K562 (cell line): ENCODE measurements around the gene YPEL4. TPM values are rescaled to one million over a fixed set of nuclear protein-coding genes. Genes with fewer than 3 reads are reported as not detected.
A peak's percentile ranks its signal among the peaks of the same experiment; 100 is the strongest.

Source experiments
- ATAC-seq: fragments of 200-7000 bp; cut with Tn5 transposase; 3 replicates; pipeline ENCODE4 v1.9.1; 2020; ENCODE audit warnings: moderate library complexity
- BruUV-seq: library from RNA; stranded (reverse); fragments of 400-500 nt; replicated peaks from 2 replicates; lab custom pipeline; 2021; lab: Mats Ljungman, UMichigan
- CTCF ChIA-PET: fragments of 300-600 bp; formaldehyde crosslinking; extraction: SDS; loops from one replicate; lab custom pipeline; 2021; ENCODE audit warnings: low intra/inter-chr PET ratio; lab: Yijun Ruan, JAX
- POLR2A ChIA-PET: fragments of 300-600, 350-650 bp; sonication (Branson Sonifier 250); formaldehyde crosslinking; extraction: SDS; loops from one replicate; lab custom pipeline; 2021; ENCODE audit warnings: antibody characterized with exemption, inconsistent platforms; lab: Yijun Ruan, JAX
- DNase-seq, 4 experiments: peaks; one replicate each; pipeline versions ENCODE4 v3.0.0 to v3.0.0-alpha.2; 2011 to 2018; ENCODE audit warnings: low spot score in 3 of 4, mixed read lengths in 3 of 4; ENCODE audit errors: extremely low read depth in 1 of 4
- FAIRE-seq: peaks from 2 replicates; lab custom pipeline; 2011; peaks lifted over from hg19 to GRCh38; lab: Jason Lieb, UNC
- H2AFZ ChIP-seq: 2 replicates; pipeline ENCODE4 v1.6.0; 2011; ENCODE audit warnings: low read depth, low read length, control low read depth, inconsistent platforms
- H3K27ac ChIP-seq: fragments of 200-600 bp; 3 replicates; pipeline ENCODE4 v1.8.0; 2011; ENCODE audit warnings: low read depth, mild to moderate bottlenecking, control low read depth, inconsistent platforms, low read length, moderate library complexity, mixed read lengths; ENCODE audit errors: extremely low read depth
- H3K27me3 ChIP-seq, 2 experiments: fragments of 300-600 bp in 1 of 2; 2 replicates in 1 of 2; 3 replicates in 1 of 2; pipeline versions ENCODE4 v1.6.0 to v1.8.0; 2011; ENCODE audit warnings: inconsistent platforms in 2 of 2, low read length in 2 of 2, mild to moderate bottlenecking in 1 of 2, mixed read lengths in 1 of 2, moderate library complexity in 1 of 2; ENCODE audit not compliant: control insufficient read depth in 2 of 2, insufficient read depth in 2 of 2
- H3K36me3 ChIP-seq: fragments of 300-600 bp; 3 replicates; pipeline ENCODE4 v1.8.0; 2011; ENCODE audit warnings: mild to moderate bottlenecking, low read length, inconsistent platforms; ENCODE audit not compliant: control insufficient read depth, insufficient read depth
- H3K4me1 ChIP-seq, 2 experiments: fragments of 200-600 bp in 1 of 2; replicated peaks in 1 of 2; 2 replicates in 1 of 2; 3 replicates in 1 of 2; pipeline versions ENCODE4 v1.5.1 to v1.8.0; 2011; ENCODE audit warnings: inconsistent platforms in 2 of 2, low read length in 2 of 2, mild to moderate bottlenecking in 1 of 2, mixed read lengths in 1 of 2, moderate library complexity in 1 of 2; ENCODE audit not compliant: control insufficient read depth in 2 of 2, insufficient read depth in 2 of 2
- H3K4me2 ChIP-seq: 2 replicates; pipeline ENCODE4 v1.6.1; 2011; ENCODE audit warnings: low read length, control low read depth, inconsistent platforms, mixed read lengths; ENCODE audit not compliant: insufficient read depth
- H3K4me3 ChIP-seq: fragments of 200-600 bp; sonication (generic), shearing (Covaris generic); 2 replicates; pipeline ENCODE4 v1.5.1; 2016; ENCODE audit warnings: control low read depth, inconsistent platforms
- H3K79me2 ChIP-seq: fragments of 200-600 bp; 3 replicates; pipeline ENCODE4 v1.8.0; 2011; ENCODE audit warnings: low read length, inconsistent platforms; ENCODE audit not compliant: control insufficient read depth, insufficient read depth
- H3K9ac ChIP-seq, 2 experiments: 2 replicates each; pipeline versions ENCODE4 v1.6.0 to v1.6.1; 2011; ENCODE audit warnings: low read depth in 2 of 2, low read length in 2 of 2, control low read depth in 1 of 2, inconsistent platforms in 1 of 2, mild to moderate bottlenecking in 1 of 2, mixed read lengths in 1 of 2; ENCODE audit not compliant: insufficient read depth in 1 of 2
- H3K9me1 ChIP-seq: one replicate; pipeline ENCODE4 v1.6.0; 2011; ENCODE audit warnings: inconsistent platforms, mild to moderate bottlenecking, low read length, moderate library complexity; ENCODE audit not compliant: control insufficient read depth, insufficient read depth
- H3K9me3 ChIP-seq: replicated peaks from 2 replicates; pipeline ENCODE4 v1.5.1; 2011; ENCODE audit warnings: low read depth, low read length, inconsistent platforms; ENCODE audit not compliant: control insufficient read depth, insufficient read depth
- H4K20me1 ChIP-seq: replicated peaks from 2 replicates; pipeline ENCODE4 v1.6.1; 2011; ENCODE audit warnings: low read length, inconsistent platforms, mixed read lengths; ENCODE audit not compliant: control insufficient read depth, insufficient read depth
- CCNT2 ChIP-seq: IDR thresholded peaks from 2 replicates; pipeline ENCODE4 v1.6.1; 2011; ENCODE audit warnings: borderline replicate concordance, low read depth, mild to moderate bottlenecking, moderate library complexity, mixed read lengths, low read length; ENCODE audit not compliant: insufficient read length; ENCODE audit errors: extremely low read depth
- GTF2B ChIP-seq: IDR thresholded peaks from 2 replicates; pipeline ENCODE4 v1.6.1; 2011; ENCODE audit not compliant: insufficient read length; ENCODE audit errors: extremely low read depth
- HDGF ChIP-seq: fragments of 450-650 bp; IDR thresholded peaks from 2 replicates; pipeline ENCODE4 v1.6.1; 2016
- MCM7 ChIP-seq, 2 experiments: fragments of 450-650 bp; IDR thresholded peaks; 2 replicates each; pipeline ENCODE4 v1.6.1; 2016 to 2018
- SPI1 ChIP-seq: IDR thresholded peaks from 2 replicates; pipeline ENCODE4 v1.6.1; 2011; ENCODE audit warnings: low read depth, low read length, control low read depth, borderline replicate concordance
- ZNF785 ChIP-seq: fragments of 250-450 bp; sonication (Bioruptor Pico); IDR thresholded peaks from 2 replicates; pipeline ENCODE4 v1.4.0; 2020; ENCODE audit warnings: mild to moderate bottlenecking
- WGBS: fragments of 100-300 bp; shearing (Covaris generic); methylation state at CpG from one replicate; pipeline ENCODE4 v1.1.6; 2016; ENCODE audit warnings: low coverage, mixed read lengths; ENCODE audit not compliant: insufficient coverage; ENCODE audit errors: missing lambda C conversion rate; 5-methylcytosine and 5-hydroxymethylcytosine counted together
- in situ Hi-C: fragments of 300-500 bp; cut with MboI; formaldehyde crosslinking; loops from 4 replicates; pipeline ENCODE4 v1.15.0; 2018; ENCODE audit warnings: inconsistent platforms, mixed read lengths
- intact Hi-C: fragments of 100-400 bp; cut with micrococcal nuclease; formaldehyde crosslinking; loops from 2 replicates; pipeline ENCODE4 v1.14.2; 2022
- polyA plus RNA-seq, 8 experiments: library from polyadenylated mRNA; depleted of rRNA in 4 of 8; stranded (reverse) in 5 of 8; unstranded in 3 of 8; fragments of >200 nt; fragmentation: Nextera tagmentation in 2 of 8; fragmentation: Illumina TruSeq in 1 of 8; extraction: Ambion mirVana in 2 of 8; extraction: Trizol in 1 of 8; gene quantifications; 2 replicates each; pipeline versions ENCODE4 v1.2.1 to v1.2.3, GENCODE V29; 2011 to 2014; ENCODE audit warnings: inconsistent platforms in 1 of 8, missing spikeins in 1 of 8
- total RNA-seq, 7 experiments: library from RNA; depleted of rRNA in 6 of 7; stranded (reverse); fragments of >200 nt in 6 of 7; fragmentation: Illumina TruSeq in 2 of 7; extraction: Trizol in 2 of 7; gene quantifications; 2 replicates each; pipeline versions ENCODE4 v1.2.1 to v1.2.3, GENCODE V29; 2011 to 2021; ENCODE audit warnings: low replicate concordance in 1 of 7
- TF ChIP-seq, protein P1 (sequence below): fragments of 450-650 bp; formaldehyde crosslinking; IDR thresholded peaks from 2 replicates; pipeline ENCODE4 v1.4.0; 2020; ENCODE audit warnings: mild to moderate bottlenecking, moderate library complexity
- TF ChIP-seq, protein P2 (sequence below): sonication (generic); formaldehyde crosslinking; IDR thresholded peaks from 2 replicates; pipeline ENCODE4 v1.8.1; 2023; ENCODE audit warnings: missing genetic modification reagents, mild to moderate bottlenecking, borderline replicate concordance
- TF ChIP-seq, protein P3 (sequence below), 2 experiments: fragments of 450-650 bp in 1 of 2; IDR thresholded peaks; 2 replicates each; pipeline ENCODE4 v1.6.1; 2011 to 2017; ENCODE audit warnings: low read depth in 2 of 2, antibody characterized with exemption in 1 of 2, borderline replicate concordance in 1 of 2, low read length in 1 of 2, mild to moderate bottlenecking in 1 of 2, mixed read lengths in 1 of 2; ENCODE audit not compliant: control insufficient read depth in 1 of 2

The YPEL4 gene
- total and polyA plus RNA-seq, 9 of the 15 experiments (the other 6 are each of a cell fraction or from before 2014, with no cell fraction given), result 0.07 to 1.4 (median 0.40) TPM; not detected in 2

DNA sequence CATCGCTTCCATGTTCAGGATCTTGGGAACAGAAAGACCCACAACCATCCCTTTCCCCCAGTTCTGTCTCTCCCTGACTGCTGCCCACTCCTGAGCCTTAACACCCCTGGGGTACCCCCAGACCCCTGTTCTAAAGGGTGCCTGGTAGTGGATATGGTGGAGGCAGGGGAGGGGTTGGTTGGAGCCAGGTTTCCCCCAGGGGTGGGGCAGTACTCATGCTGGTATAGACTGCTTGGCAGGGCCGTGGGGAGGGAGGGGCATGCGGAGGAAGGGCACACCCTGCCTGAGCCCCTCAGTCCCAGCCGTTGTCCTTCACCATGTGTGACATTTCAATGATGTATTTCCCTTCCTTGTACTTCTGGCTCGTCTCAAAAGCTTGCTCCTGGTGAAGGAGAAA is 4.0 kb downstream of the YPEL4 start:
- Histone ChIP-seq H3K4me2 (no peak overlapping the region), H3K36me3 (no peaks in the 10 kb centered on the region), H3K79me2 (no peaks in the 10 kb centered on the region), H3K9ac (no peak overlapping the region), H3K9me1 (no peaks in the 10 kb centered on the region), H3K4me3 (no peak overlapping the region), H3K4me1 (peaks cover 32 to 39% of the 10 kb centered on the region in 2 experiments), H3K27me3 (peaks cover 0 to 15% of the 10 kb centered on the region in 2 experiments; a peak in 2 of 5 replicates), H3K9me3 (no peaks in the 10 kb centered on the region), H4K20me1 (no peaks in the 10 kb centered on the region; the same call in 1 of the 2 replicates), H2AFZ (no peak overlapping the region), H3K27ac (no peak overlapping the region)
- POLR2A ChIA-PET, result interaction anchor here (0.6 kb wide), 1 partner anchor 10 kb away, joined by 3 read pairs; no protein-coding TSS in a partner anchor
- WGBS, result 21% methylated on average over 5 of the region's 5 CpGs
- CTCF ChIA-PET, result interaction anchor here (1.4 to 1.5 kb wide), 2 partner anchors 78 to 154 kb away, joined by 5 to 8 read pairs; partner anchors contain the start of gene UBE2L6
- no peak for ATAC-seq
- DNase-seq, result no peak
- BruUV-seq, result no TSS peak
- FAIRE-seq, result no peak
- intact Hi-C loops (loop anchor here (2.0 kb wide), 1 partner anchor 301 kb away; no protein-coding TSS in a partner anchor), in situ Hi-C loops (loop anchor here (10.0 kb wide), 1 partner anchor 191 kb away; no protein-coding TSS in a partner anchor)
- TF ChIP-seq, protein P1, sequence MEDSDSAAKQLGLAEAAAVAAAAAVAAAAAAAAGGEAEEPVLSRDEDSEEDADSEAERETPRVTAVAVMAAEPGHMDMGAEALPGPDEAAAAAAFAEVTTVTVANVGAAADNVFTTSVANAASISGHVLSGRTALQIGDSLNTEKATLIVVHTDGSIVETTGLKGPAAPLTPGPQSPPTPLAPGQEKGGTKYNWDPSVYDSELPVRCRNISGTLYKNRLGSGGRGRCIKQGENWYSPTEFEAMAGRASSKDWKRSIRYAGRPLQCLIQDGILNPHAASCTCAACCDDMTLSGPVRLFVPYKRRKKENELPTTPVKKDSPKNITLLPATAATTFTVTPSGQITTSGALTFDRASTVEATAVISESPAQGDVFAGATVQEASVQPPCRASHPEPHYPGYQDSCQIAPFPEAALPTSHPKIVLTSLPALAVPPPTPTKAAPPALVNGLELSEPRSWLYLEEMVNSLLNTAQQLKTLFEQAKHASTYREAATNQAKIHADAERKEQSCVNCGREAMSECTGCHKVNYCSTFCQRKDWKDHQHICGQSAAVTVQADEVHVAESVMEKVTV (CRISPR knock-in tag), result no peak
- TF ChIP-seq, protein P2, sequence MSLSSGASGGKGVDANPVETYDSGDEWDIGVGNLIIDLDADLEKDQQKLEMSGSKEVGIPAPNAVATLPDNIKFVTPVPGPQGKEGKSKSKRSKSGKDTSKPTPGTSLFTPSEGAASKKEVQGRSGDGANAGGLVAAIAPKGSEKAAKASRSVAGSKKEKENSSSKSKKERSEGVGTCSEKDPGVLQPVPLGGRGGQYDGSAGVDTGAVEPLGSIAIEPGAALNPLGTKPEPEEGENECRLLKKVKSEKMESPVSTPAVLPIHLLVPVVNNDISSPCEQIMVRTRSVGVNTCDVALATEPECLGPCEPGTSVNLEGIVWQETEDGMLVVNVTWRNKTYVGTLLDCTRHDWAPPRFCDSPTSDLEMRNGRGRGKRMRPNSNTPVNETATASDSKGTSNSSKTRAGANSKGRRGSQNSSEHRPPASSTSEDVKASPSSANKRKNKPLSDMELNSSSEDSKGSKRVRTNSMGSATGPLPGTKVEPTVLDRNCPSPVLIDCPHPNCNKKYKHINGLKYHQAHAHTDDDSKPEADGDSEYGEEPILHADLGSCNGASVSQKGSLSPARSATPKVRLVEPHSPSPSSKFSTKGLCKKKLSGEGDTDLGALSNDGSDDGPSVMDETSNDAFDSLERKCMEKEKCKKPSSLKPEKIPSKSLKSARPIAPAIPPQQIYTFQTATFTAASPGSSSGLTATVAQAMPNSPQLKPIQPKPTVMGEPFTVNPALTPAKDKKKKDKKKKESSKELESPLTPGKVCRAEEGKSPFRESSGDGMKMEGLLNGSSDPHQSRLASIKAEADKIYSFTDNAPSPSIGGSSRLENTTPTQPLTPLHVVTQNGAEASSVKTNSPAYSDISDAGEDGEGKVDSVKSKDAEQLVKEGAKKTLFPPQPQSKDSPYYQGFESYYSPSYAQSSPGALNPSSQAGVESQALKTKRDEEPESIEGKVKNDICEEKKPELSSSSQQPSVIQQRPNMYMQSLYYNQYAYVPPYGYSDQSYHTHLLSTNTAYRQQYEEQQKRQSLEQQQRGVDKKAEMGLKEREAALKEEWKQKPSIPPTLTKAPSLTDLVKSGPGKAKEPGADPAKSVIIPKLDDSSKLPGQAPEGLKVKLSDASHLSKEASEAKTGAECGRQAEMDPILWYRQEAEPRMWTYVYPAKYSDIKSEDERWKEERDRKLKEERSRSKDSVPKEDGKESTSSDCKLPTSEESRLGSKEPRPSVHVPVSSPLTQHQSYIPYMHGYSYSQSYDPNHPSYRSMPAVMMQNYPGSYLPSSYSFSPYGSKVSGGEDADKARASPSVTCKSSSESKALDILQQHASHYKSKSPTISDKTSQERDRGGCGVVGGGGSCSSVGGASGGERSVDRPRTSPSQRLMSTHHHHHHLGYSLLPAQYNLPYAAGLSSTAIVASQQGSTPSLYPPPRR (CRISPR knock-in tag), result no peak
- TF ChIP-seq ZNF785 (CRISPR knock-in tag) (no peak), CCNT2 (no peak), HDGF (no peak), GTF2B (peak; percentile 46), MCM7 (IDR thresholded peaks at IDR 0.05) (no peak), SPI1 (no peak)
- TF ChIP-seq, protein P3, sequence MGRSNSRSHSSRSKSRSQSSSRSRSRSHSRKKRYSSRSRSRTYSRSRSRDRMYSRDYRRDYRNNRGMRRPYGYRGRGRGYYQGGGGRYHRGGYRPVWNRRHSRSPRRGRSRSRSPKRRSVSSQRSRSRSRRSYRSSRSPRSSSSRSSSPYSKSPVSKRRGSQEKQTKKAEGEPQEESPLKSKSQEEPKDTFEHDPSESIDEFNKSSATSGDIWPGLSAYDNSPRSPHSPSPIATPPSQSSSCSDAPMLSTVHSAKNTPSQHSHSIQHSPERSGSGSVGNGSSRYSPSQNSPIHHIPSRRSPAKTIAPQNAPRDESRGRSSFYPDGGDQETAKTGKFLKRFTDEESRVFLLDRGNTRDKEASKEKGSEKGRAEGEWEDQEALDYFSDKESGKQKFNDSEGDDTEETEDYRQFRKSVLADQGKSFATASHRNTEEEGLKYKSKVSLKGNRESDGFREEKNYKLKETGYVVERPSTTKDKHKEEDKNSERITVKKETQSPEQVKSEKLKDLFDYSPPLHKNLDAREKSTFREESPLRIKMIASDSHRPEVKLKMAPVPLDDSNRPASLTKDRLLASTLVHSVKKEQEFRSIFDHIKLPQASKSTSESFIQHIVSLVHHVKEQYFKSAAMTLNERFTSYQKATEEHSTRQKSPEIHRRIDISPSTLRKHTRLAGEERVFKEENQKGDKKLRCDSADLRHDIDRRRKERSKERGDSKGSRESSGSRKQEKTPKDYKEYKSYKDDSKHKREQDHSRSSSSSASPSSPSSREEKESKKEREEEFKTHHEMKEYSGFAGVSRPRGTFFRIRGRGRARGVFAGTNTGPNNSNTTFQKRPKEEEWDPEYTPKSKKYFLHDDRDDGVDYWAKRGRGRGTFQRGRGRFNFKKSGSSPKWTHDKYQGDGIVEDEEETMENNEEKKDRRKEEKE (IDR thresholded peaks at IDR 0.05; ENCODE audit: borderline replicate concordance in 1 of 2, control insufficient read depth in 1 of 2, low read depth in 2 of 2, low read length in 1 of 2), result peak in 1 of 2 experiments; percentile 44; a peak in 1 of 4 replicates
